Lung (tissue), 12 donors: Measurements from ENCODE around the gene L3MBTL2. TPM values are rescaled to one million over a fixed set of nuclear protein-coding genes. Genes with fewer than 3 reads are reported as not detected.

Experiments
- ATAC-seq: fragments of 200-7000 bp; cut with Tn5 transposase; one replicate; pipeline ENCODE4 v1.9.1; 2020; ENCODE audit warnings: moderate number of reproducible peaks; ENCODE audit not compliant: insufficient read depth, low FRiP score
- DNase-seq, 3 donors: peaks; one replicate each; pipeline ENCODE4 v3.0.0-alpha.2; 2013 to 2017
- H3K27ac ChIP-seq, 2 donors: one replicate each; pipeline ENCODE4 v1.5.1; 2013; ENCODE audit warnings: mild to moderate bottlenecking in 2 of 2, moderate library complexity in 2 of 2, control low read depth in 1 of 2, inconsistent platforms in 1 of 2, low read depth in 1 of 2, low read length in 1 of 2
- H3K27me3 ChIP-seq, 3 donors: one replicate each; pipeline ENCODE4 v1.5.1; 2013; ENCODE audit warnings: low read length in 2 of 3; ENCODE audit not compliant: control insufficient read depth in 3 of 3, insufficient read depth in 3 of 3
- H3K36me3 ChIP-seq, 4 donors: one replicate each; pipeline ENCODE4 v1.5.1; 2013; ENCODE audit warnings: low read length in 4 of 4, mild to moderate bottlenecking in 1 of 4, moderate library complexity in 1 of 4; ENCODE audit not compliant: control insufficient read depth in 4 of 4, insufficient read depth in 4 of 4
- H3K4me1 ChIP-seq, 5 donors: one replicate each; pipeline ENCODE4 v1.5.1; 2013; ENCODE audit warnings: low read length in 5 of 5, mild to moderate bottlenecking in 2 of 5, moderate library complexity in 1 of 5; ENCODE audit not compliant: control insufficient read depth in 5 of 5, insufficient read depth in 5 of 5
- H3K4me3 ChIP-seq: one replicate; pipeline ENCODE4 v1.5.1; 2013; ENCODE audit warnings: mild to moderate bottlenecking, control low read depth, moderate library complexity
- H3K9ac ChIP-seq, 2 donors: one replicate each; pipeline ENCODE4 v1.5.1; 2013; ENCODE audit warnings: low read length in 2 of 2, control low read depth in 1 of 2; ENCODE audit not compliant: insufficient read depth in 1 of 2
- H3K9me3 ChIP-seq, 4 donors: one replicate each; pipeline ENCODE4 v1.5.1; 2013; ENCODE audit warnings: low read length in 3 of 4, mild to moderate bottlenecking in 1 of 4, moderate library complexity in 1 of 4; ENCODE audit not compliant: control insufficient read depth in 4 of 4, insufficient read depth in 3 of 4
- CTCF ChIP-seq: IDR thresholded peaks from 2 replicates; pipeline ENCODE4 v1.5.1; 2012; ENCODE audit warnings: mild to moderate bottlenecking; ENCODE audit errors: control extremely low read depth, extremely low read depth
- WGBS, 2 donors: extraction: QIAGEN DNeasy Blood & Tissue Kit; methylation state at CpG; one replicate each; pipeline ENCODE4 v1.1.7; 2013; 5-methylcytosine and 5-hydroxymethylcytosine counted together
- polyA plus RNA-seq, 2 donors: library from polyadenylated mRNA; stranded (reverse); fragments of 200-250 nt; gene quantifications; one replicate each; pipeline ENCODE4 v1.2.1, GENCODE V29; 2013
- total RNA-seq, 2 donors: library from RNA; depleted of rRNA in 1 of 2; stranded (reverse); fragments of >200 nt in 1 of 2; gene quantifications; one replicate each; pipeline ENCODE4 v1.2.1, GENCODE V29; 2014 to 2021
- donor health status: control.
- donor health status: control.
- donor health status: Bipolar disorder and iron deficiency.
- donor health status: healthy.
- donor health status: DM: yes; HTN: yes; CAD: no.

Gene L3MBTL2
- total and polyA plus RNA-seq, 4 donors = 11.2 to 28.6 (median 19.6) TPM

DNA sequence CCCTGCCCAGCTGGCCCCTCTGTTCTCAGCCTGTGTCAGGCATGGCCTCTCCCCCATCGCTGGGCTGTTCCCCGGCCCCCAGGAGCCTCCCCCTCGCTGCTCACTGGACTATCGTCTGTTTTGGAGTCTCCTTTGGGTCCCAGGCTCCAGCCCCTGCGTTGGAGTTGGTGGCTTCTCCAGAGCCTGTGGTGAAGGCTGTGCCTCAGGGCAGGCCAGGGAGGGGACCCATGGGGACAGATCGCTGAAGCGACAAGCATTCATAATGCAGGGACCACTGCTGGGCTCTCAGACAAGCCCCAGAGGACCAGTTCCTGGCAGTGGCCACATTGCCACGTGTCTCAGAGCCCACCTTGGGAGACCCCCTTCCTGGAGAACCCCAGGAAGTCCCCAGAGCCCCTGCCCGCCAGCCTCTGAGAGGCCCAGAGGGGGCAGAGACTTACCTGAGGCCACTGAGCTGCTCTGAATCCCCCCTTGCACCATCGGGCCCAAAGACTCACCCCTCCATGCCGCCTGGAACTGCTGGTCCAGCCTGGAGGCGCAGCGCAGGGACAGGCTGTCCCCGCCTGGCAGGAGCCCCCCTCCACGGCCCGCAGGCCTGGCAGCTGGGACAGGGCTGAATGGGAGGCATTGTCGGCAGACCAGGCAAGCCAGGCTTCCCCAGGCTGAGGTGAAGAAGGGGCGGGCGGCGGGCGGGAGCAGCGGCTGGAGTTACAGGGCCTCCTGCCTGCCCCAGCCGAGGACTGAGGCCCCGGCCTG, 35.4 kb downstream of the L3MBTL2 start, which contains the start of gene CHADL:
Gene CHADL (minus strand): TSS at position 555 of the 756 bp plus-strand sequence. CDS start 50 bp downstream, at position 505.
- Histone ChIP-seq H3K9me3 (no peaks in the 10 kb centered on the region), H3K27me3 (no peaks in the 10 kb centered on the region), H3K36me3 (peaks cover 0 to 5% (median 0%) of the 10 kb centered on the region in 4 donors), H3K27ac (peak within 1 kb of the TSS in 1 of 2 donors; percentile 45), H3K9ac (no peak within 1 kb of the TSS), H3K4me1 (peaks cover 0 to 15% (median 0%) of the 10 kb centered on the region in 5 donors), H3K4me3 (no peak within 1 kb of the TSS)
- ATAC-seq (no peak), DNase-seq (peak; percentile 5 to 56 (median 40))
- TF ChIP-seq CTCF = no peak
- WGBS, 2 donors = 73 to 78% methylated on average over 23 to 24 of the region's 24 CpGs

- H3K9ac ChIP-seq = no peak overlapping the region
- H3K9me3 ChIP-seq = no peaks in the 10 kb centered on the region
- no peak for TF ChIP-seq CTCF
- no peak for DNase-seq
- H3K36me3 ChIP-seq = peaks cover 0 to 12% (median 0%) of the 10 kb centered on the region in 4 donors
- peak overlapping the region in 1 of 2 donors; percentile 45 for H3K27ac ChIP-seq
- 91 to 94% methylated on average over 7 of the region's 7 CpGs for WGBS, 2 donors
- peaks cover 0 to 14% (median 0%) of the 10 kb centered on the region in 5 donors for H3K4me1 ChIP-seq
- no peaks in the 10 kb centered on the region for H3K27me3 ChIP-seq
- no peak overlapping the region for H3K4me3 ChIP-seq
- ATAC-seq = no peak
Measured at GRCh38 chr22:41241133-41241676, 36.1 kb downstream of the L3MBTL2 start.

GRCh38 chr22:41242396-41243117, 37.4 kb downstream of the L3MBTL2 start:
- H3K4me1 ChIP-seq = peaks cover 0 to 4% (median 0%) of the 10 kb centered on the region in 5 donors
- DNase-seq (no peak), ATAC-seq (no peak)
- WGBS, 2 donors = 95% methylated on average over 18 of the region's 18 CpGs
- H3K27me3 ChIP-seq = no peaks in the 10 kb centered on the region
- H3K4me3 ChIP-seq = no peak overlapping the region
- H3K9ac ChIP-seq = no peak overlapping the region
- H3K27ac ChIP-seq = peak overlapping the region in 1 of 2 donors; percentile 26
- H3K36me3 ChIP-seq = peaks cover 0 to 22% (median 4%) of the 10 kb centered on the region in 4 donors
- no peaks in the 10 kb centered on the region for H3K9me3 ChIP-seq
- TF ChIP-seq CTCF = no peak
